Activated naive CD4-positive, alpha-beta T cell treated with anti-CD3 and anti-CD28 coated beads, Interleukin-2, amount 50 U/mL, for 72 hours (primary cell): Measurements from ENCODE around the gene KIF6. TPM values are rescaled to one million over a fixed set of nuclear protein-coding genes. Genes with fewer than 3 reads are reported as not detected.

ENCODE experiments used
- ATAC-seq, 2 donors: fragments of 150-1000 bp; cut with Tn5 transposase; 2 replicates each; pipeline ENCODE4 v1.10.0; 2021; ENCODE audit warnings: mild to moderate bottlenecking in 2 of 2, moderate library complexity in 2 of 2
- DNase-seq, 2 donors: peaks; one replicate each; pipeline ENCODE4 v3.0.0; 2021 to 2022; ENCODE audit warnings: low spot score in 2 of 2
- H3K27ac Mint-ChIP-seq, 2 donors: one replicate each; pipeline ENCODE4 v1.8.0; 2022; ENCODE audit warnings: mild to moderate bottlenecking in 2 of 2, mixed read lengths in 2 of 2
- H3K36me3 Mint-ChIP-seq, 2 donors: one replicate each; pipeline ENCODE4 v1.8.0; 2022; ENCODE audit warnings: mixed read lengths in 2 of 2
- H3K9me3 Mint-ChIP-seq, 2 donors: one replicate each; pipeline ENCODE4 v1.8.0; 2022; ENCODE audit warnings: mixed read lengths in 2 of 2
- total RNA-seq, 2 donors: library from RNA; stranded (reverse); gene quantifications; one replicate each; pipeline ENCODE4 v1.2.3, GENCODE V29; 2022

Gene KIF6
- total RNA-seq: under 1 TPM; 0.16 to 0.29 TPM

GRCh38 chr6:39724787-39725631 lies at the start of gene KIF6:
KIF6 (minus strand) TSS chr6:39725408; CDS start chr6:39725310, 98 bp downstream.
- DNase-seq: peak; percentile 77 to 84
- peak within 1 kb of the TSS; percentile 82 to 94 for H3K27ac Mint-ChIP-seq
- no peaks in the 10 kb centered on the region for H3K36me3 Mint-ChIP-seq
- peak; percentile 99 for ATAC-seq
- H3K9me3 Mint-ChIP-seq: peaks cover 0 to 3% of the 10 kb centered on the region in 2 donors

- ATAC-seq (no peak), DNase-seq (no peak)
- Mint-ChIP-seq H3K36me3 (no peaks in the 10 kb centered on the region), H3K27ac (no peak overlapping the region), H3K9me3 (no peaks in the 10 kb centered on the region)
These were observed 48.6 kb upstream of the KIF6 start for GRCh38 chr6:39773782-39774181.

GRCh38 chr6:39772559-39773273 lies 47.5 kb upstream of the KIF6 start:
- no peaks in the 10 kb centered on the region for H3K36me3 Mint-ChIP-seq
- no peak for ATAC-seq
- no peaks in the 10 kb centered on the region for H3K9me3 Mint-ChIP-seq

GRCh38 chr6:39770446-39770845 lies 45.2 kb upstream of the KIF6 start:
- no peak for DNase-seq
- no peak for ATAC-seq
- H3K9me3 Mint-ChIP-seq: no peaks in the 10 kb centered on the region
- H3K36me3 Mint-ChIP-seq: no peaks in the 10 kb centered on the region
- H3K27ac Mint-ChIP-seq: no peak overlapping the region

More at GRCh38 chr6:39772559-39773273, 47.5 kb upstream of the KIF6 start:
- DNase-seq: no peak
- H3K27ac Mint-ChIP-seq: no peak overlapping the region

GRCh38 chr6:39769012-39769411 lies 43.8 kb upstream of the KIF6 start:
- Mint-ChIP-seq H3K36me3 (no peaks in the 10 kb centered on the region), H3K27ac (no peak overlapping the region), H3K9me3 (no peaks in the 10 kb centered on the region)
- no peak for DNase-seq
- no peak for ATAC-seq

GRCh38 chr6:39765508-39766065 lies 40.4 kb upstream of the KIF6 start:
- Mint-ChIP-seq H3K36me3 (no peaks in the 10 kb centered on the region), H3K27ac (no peak overlapping the region), H3K9me3 (no peaks in the 10 kb centered on the region)
- ATAC-seq (no peak), DNase-seq (no peak)

- Mint-ChIP-seq H3K27ac (no peak overlapping the region), H3K36me3 (no peaks in the 10 kb centered on the region), H3K9me3 (peaks cover 4% of the 10 kb centered on the region in 2 donors)
- no peak for DNase-seq
- ATAC-seq: no peak
These were observed 35.2 kb upstream of the KIF6 start for GRCh38 chr6:39760226-39760952.

GRCh38 chr6:39758905-39759605 lies 33.8 kb upstream of the KIF6 start:
- no peaks in the 10 kb centered on the region for H3K36me3 Mint-ChIP-seq

GRCh38 chr6:39756582-39756981 lies 31.4 kb upstream of the KIF6 start:
- Mint-ChIP-seq H3K9me3 (peaks cover 4% of the 10 kb centered on the region in 2 donors), H3K27ac (no peak overlapping the region), H3K36me3 (no peaks in the 10 kb centered on the region)
- ATAC-seq: no peak
- no peak for DNase-seq

More at GRCh38 chr6:39758905-39759605, 33.8 kb upstream of the KIF6 start:
- no peak for ATAC-seq
- no peak for DNase-seq
- Mint-ChIP-seq H3K27ac (no peak overlapping the region), H3K9me3 (peaks cover 4% of the 10 kb centered on the region in 2 donors)

GRCh38 chr6:39755231-39755630 lies 30.0 kb upstream of the KIF6 start:
- ATAC-seq (no peak), DNase-seq (no peak)
- Mint-ChIP-seq H3K27ac (no peak overlapping the region), H3K36me3 (no peaks in the 10 kb centered on the region), H3K9me3 (peaks cover 4% of the 10 kb centered on the region in 2 donors)

- DNase-seq (no peak), ATAC-seq (no peak)
- Mint-ChIP-seq H3K27ac (no peak overlapping the region), H3K36me3 (no peaks in the 10 kb centered on the region), H3K9me3 (peaks cover 4% of the 10 kb centered on the region in 2 donors)
These were observed 29.4 kb upstream of the KIF6 start for GRCh38 chr6:39754514-39755115.

GRCh38 chr6:39753725-39754045 lies 28.5 kb upstream of the KIF6 start:
- H3K27ac Mint-ChIP-seq: no peak overlapping the region
- H3K9me3 Mint-ChIP-seq: peaks cover 4% of the 10 kb centered on the region in 2 donors
- H3K36me3 Mint-ChIP-seq: no peaks in the 10 kb centered on the region
- ATAC-seq (no peak), DNase-seq (no peak)

- DNase-seq (no peak), ATAC-seq (no peak)
- Mint-ChIP-seq H3K36me3 (no peaks in the 10 kb centered on the region), H3K9me3 (peaks cover 4% of the 10 kb centered on the region in 2 donors), H3K27ac (no peak overlapping the region)
These were observed 27.9 kb upstream of the KIF6 start for GRCh38 chr6:39752835-39753724.

- H3K36me3 Mint-ChIP-seq: peaks cover 0 to 4% of the 10 kb centered on the region in 2 donors
- ATAC-seq: no peak
- no peak overlapping the region for H3K27ac Mint-ChIP-seq
- DNase-seq: no peak
- H3K9me3 Mint-ChIP-seq: no peaks in the 10 kb centered on the region
These were observed 21.6 kb upstream of the KIF6 start for GRCh38 chr6:39746795-39747194.

GRCh38 chr6:39733704-39734103 lies 8.5 kb upstream of the KIF6 start:
- ATAC-seq (no peak), DNase-seq (no peak)
- H3K36me3 Mint-ChIP-seq: peaks cover 0 to 7% of the 10 kb centered on the region in 2 donors
- no peak overlapping the region for H3K27ac Mint-ChIP-seq
- peaks cover 0 to 6% of the 10 kb centered on the region in 2 donors for H3K9me3 Mint-ChIP-seq
